ENCODE results near the gene HEMK1. TPM values are rescaled to one million over a fixed set of nuclear protein-coding genes. Genes with fewer than 3 reads are reported as not detected.

The HEMK1 gene
- total RNA-seq, 1 donor from 2014 or later: 7.8 TPM

DNA sequence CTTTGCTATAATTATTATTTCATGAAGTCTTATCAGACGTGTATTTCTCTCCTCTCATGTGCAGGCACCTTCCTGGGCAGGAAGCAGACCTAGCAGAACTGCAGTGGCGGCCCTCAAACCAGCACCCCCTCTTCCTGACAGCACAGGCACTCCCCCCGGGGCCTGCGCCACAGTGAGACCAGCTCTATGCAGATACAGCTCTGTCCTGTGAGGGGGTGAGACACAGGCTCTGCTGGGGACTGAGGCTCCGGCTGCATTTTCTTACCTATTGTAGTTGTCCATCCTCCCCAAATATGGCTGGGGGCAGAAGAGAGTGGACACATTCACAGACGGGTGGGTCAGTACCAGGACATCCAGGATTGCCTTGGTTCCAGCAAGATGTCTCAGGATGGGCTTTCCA is 37.3 kb downstream of the HEMK1 start:
- peaks cover 23 to 27% (median 26%) of the 10 kb centered on the region in 3 donors for H3K36me3 ChIP-seq (ENCODE audit: control insufficient read depth in 3 of 3, insufficient read depth in 3 of 3, low read length in 3 of 3)
- H3K27ac ChIP-seq (ENCODE audit: low read depth, low read length): no peak overlapping the region
- no peaks in the 10 kb centered on the region for H3K9me3 ChIP-seq (ENCODE audit: control insufficient read depth in 3 of 3, low read length in 3 of 3)
- H3K27me3 ChIP-seq (ENCODE audit: control insufficient read depth in 3 of 3, insufficient read depth in 3 of 3, low read length in 3 of 3): no peaks in the 10 kb centered on the region
- H3K9ac ChIP-seq (ENCODE audit: low read depth in 1 of 3, low read length in 3 of 3): peak overlapping the region in 2 of 3 donors; percentile 57 to 67
- H3K4me3 ChIP-seq (ENCODE audit: low read length in 3 of 3): no peak overlapping the region
- H3K4me1 ChIP-seq (ENCODE audit: control insufficient read depth in 3 of 3, insufficient read depth in 3 of 3, low read length in 3 of 3): peaks cover 83 to 100% (median 98%) of the 10 kb centered on the region in 3 donors

DNA sequence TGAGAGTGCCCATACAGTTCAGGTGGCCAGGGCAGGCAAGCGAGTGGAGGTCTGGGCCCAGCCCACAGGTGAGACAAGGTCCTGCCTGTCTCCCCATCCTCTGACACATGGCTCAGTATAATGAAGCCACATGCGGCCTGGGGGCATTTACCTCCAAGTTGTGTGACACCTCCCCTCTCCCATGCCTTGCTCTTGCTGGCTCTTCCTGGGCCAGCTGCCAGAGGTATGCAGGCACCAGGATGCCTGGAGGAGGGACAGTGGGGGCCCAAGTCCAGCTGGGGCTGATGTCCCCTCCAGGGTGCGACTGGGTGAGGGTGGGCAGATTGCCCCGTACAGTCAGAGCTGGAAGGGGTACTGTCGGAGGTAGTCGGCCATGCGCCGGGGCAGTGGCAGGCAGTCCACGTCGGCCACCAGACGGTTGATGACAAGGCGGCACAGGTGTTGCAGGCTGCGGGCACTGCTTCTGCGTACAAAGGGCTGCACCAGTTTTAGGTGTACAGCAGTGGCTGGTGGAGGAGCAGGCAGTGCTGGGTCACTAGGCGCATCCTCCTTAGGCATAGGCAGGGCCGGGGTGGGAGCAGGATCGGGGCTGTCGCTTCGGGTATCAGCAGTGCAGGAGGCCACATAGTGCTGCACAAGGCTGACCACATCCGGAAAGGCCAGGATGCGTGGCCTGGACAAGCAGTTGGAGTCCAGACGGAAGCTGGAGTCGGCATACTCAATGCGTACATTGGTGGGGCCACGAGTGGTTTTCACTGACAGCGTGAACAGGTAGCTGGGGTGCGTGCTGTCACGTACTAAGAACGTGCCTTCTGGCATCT is 38.2 kb downstream of the HEMK1 start:
- no peak overlapping the region for H3K27ac ChIP-seq (ENCODE audit: low read depth, low read length)

DNA sequence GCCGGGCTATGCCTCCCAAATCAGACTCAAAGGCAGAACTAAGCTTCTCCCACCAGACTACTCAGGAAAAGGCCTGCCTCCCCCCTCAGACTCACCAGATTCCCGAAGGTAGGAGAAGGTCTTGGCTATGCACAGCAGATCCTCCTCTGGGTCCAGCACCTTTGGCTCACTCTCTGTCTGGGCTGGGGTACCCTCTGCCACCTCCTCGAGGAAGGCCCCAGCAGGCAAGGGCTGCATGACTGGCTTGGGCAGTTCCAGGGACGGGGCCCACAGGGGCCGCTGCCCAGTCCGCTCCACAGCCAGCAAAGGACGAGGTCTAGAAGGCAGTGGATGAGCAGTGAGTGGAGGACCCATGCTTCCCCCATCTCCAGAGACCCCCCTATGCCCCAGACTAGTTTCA is 39.0 kb downstream of the HEMK1 start:
- Histone ChIP-seq H3K27me3 (ENCODE audit: control insufficient read depth in 3 of 3, insufficient read depth in 3 of 3, low read length in 3 of 3) (no peaks in the 10 kb centered on the region), H3K36me3 (ENCODE audit: control insufficient read depth in 3 of 3, insufficient read depth in 3 of 3, low read length in 3 of 3) (peaks cover 23 to 27% (median 26%) of the 10 kb centered on the region in 3 donors), H3K4me1 (ENCODE audit: control insufficient read depth in 3 of 3, insufficient read depth in 3 of 3, low read length in 3 of 3) (peaks cover 73 to 93% (median 89%) of the 10 kb centered on the region in 3 donors), H3K27ac (ENCODE audit: low read depth, low read length) (no peak overlapping the region), H3K9me3 (ENCODE audit: control insufficient read depth in 3 of 3, low read length in 3 of 3) (no peaks in the 10 kb centered on the region), H3K9ac (ENCODE audit: low read depth in 1 of 3, low read length in 3 of 3) (peak overlapping the region in 1 of 3 donors; percentile 57), H3K4me3 (ENCODE audit: low read length in 3 of 3) (peak overlapping the region in 1 of 3 donors; percentile 27)

More for the DNA sequence above, 38.2 kb downstream of the HEMK1 start:
- H3K4me3 ChIP-seq (ENCODE audit: low read length in 3 of 3): peak overlapping the region in 1 of 3 donors; percentile 27
- no peaks in the 10 kb centered on the region for H3K27me3 ChIP-seq (ENCODE audit: control insufficient read depth in 3 of 3, insufficient read depth in 3 of 3, low read length in 3 of 3)
- H3K4me1 ChIP-seq (ENCODE audit: control insufficient read depth in 3 of 3, insufficient read depth in 3 of 3, low read length in 3 of 3): peaks cover 80 to 95% (median 93%) of the 10 kb centered on the region in 3 donors
- peaks cover 23 to 27% (median 26%) of the 10 kb centered on the region in 3 donors for H3K36me3 ChIP-seq (ENCODE audit: control insufficient read depth in 3 of 3, insufficient read depth in 3 of 3, low read length in 3 of 3)
- H3K9ac ChIP-seq (ENCODE audit: low read depth in 1 of 3, low read length in 3 of 3): peak overlapping the region; percentile 12 to 57 (median 36)
- no peaks in the 10 kb centered on the region for H3K9me3 ChIP-seq (ENCODE audit: control insufficient read depth in 3 of 3, low read length in 3 of 3)

DNA sequence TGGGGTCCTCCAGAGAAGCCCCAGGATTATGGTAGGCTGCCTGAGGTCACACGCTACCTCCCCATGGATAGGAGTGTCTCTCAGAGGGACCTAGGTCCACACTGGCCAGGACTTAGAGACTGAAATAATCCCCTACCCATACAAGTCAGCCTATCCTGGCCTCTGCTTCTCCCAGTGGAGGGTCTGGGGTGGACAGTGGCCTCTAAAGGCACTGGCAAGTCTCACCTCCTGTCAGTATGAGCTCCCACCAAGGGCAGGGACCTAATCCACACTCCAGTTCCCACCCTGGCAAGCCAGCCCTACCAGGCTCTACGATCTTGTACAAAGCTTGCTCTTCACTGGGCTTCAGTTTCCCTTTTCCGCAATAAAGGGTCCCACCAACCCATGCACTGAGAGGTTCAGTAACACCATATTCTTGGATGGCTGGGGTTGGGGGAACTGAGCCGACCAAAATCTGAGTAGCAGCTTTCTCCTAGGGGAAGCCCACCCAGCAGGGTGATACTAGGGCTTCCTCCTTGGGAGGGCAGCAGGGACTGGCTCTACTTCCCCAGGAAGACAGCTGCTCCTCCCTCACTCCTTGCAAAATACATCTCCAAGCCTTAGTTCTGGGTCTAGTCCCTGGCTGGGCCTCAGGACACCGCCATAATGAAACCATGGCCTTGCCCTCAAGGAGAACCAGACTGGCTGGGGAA is 39.9 kb downstream of the HEMK1 start:
- peak overlapping the region; percentile 65 to 86 (median 78) for H3K9ac ChIP-seq (ENCODE audit: low read depth in 1 of 3, low read length in 3 of 3)
- no peak overlapping the region for H3K27ac ChIP-seq (ENCODE audit: low read depth, low read length)
- peaks cover 69 to 92% (median 84%) of the 10 kb centered on the region in 3 donors for H3K4me1 ChIP-seq (ENCODE audit: control insufficient read depth in 3 of 3, insufficient read depth in 3 of 3, low read length in 3 of 3)

DNA sequence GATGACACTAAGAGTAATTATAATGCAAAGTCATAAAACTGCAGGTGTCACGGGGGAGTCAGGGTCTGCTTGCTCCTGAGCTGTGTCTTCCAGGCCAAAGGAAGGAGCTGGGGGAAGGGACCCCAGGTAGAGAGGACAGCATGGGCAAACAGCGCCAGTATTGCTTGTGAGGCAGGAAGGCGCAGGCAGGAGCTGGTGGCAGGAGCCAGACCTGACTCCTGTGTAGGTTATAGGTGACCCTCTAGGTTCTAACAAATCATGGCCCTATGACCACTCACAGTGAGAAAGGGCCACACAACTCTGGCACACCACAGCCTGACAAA is 40.4 kb downstream of the HEMK1 start:
- peak overlapping the region; percentile 76 to 89 (median 84) for H3K4me3 ChIP-seq (ENCODE audit: low read length in 3 of 3)
- H3K4me1 ChIP-seq (ENCODE audit: control insufficient read depth in 3 of 3, insufficient read depth in 3 of 3, low read length in 3 of 3): peaks cover 64 to 91% (median 79%) of the 10 kb centered on the region in 3 donors
- no peaks in the 10 kb centered on the region for H3K27me3 ChIP-seq (ENCODE audit: control insufficient read depth in 3 of 3, insufficient read depth in 3 of 3, low read length in 3 of 3)
- H3K27ac ChIP-seq (ENCODE audit: low read depth, low read length): no peak overlapping the region
- peaks cover 23 to 27% (median 24%) of the 10 kb centered on the region in 3 donors for H3K36me3 ChIP-seq (ENCODE audit: control insufficient read depth in 3 of 3, insufficient read depth in 3 of 3, low read length in 3 of 3)
- peak overlapping the region; percentile 65 to 86 (median 78) for H3K9ac ChIP-seq (ENCODE audit: low read depth in 1 of 3, low read length in 3 of 3)
- no peaks in the 10 kb centered on the region for H3K9me3 ChIP-seq (ENCODE audit: control insufficient read depth in 3 of 3, low read length in 3 of 3)

More for the DNA sequence above, 39.9 kb downstream of the HEMK1 start:
- Histone ChIP-seq H3K9me3 (ENCODE audit: control insufficient read depth in 3 of 3, low read length in 3 of 3) (no peaks in the 10 kb centered on the region), H3K27me3 (ENCODE audit: control insufficient read depth in 3 of 3, insufficient read depth in 3 of 3, low read length in 3 of 3) (no peaks in the 10 kb centered on the region), H3K36me3 (ENCODE audit: control insufficient read depth in 3 of 3, insufficient read depth in 3 of 3, low read length in 3 of 3) (peaks cover 23 to 27% (median 24%) of the 10 kb centered on the region in 3 donors), H3K4me3 (ENCODE audit: low read length in 3 of 3) (peak overlapping the region; percentile 76 to 89 (median 84))

DNA sequence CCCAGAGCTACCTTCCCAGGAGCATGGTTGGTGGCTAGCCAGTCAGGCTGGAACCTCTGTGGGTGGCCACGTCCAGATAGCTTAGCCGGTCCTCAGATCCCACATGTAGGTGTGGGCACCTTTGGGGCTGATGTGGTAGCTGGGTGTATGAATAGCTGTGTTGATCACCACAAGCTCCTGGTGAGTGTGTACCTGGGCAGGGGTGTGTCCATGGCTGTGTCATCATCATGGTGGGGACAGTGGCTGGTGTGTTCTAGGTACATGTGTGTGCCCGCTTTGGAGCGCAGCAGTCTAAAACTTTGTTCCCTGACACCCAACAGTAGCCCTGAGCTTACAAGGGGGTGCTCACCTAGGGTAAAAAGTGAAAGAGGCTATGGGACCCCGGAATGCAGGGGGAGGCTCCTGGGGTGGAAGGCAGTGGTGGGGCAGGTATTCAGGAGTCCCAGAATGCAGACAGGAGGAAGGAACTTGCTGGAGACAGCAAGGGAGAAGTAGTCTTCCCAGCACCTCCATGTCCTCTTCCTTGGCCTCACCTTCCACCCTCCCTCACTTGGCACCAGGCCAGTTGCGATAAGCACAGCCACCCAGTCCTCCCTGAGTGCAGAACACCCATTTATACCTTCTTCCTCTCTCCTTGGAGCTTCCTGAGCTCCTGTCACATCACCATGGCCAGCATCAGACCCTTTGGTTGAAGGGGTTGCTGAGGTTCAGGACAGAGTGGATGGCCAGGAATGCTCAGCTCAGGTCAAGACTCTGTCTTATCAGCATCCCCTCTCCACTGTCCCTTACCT is 41.1 kb downstream of the HEMK1 start:
- Histone ChIP-seq H3K36me3 (ENCODE audit: control insufficient read depth in 3 of 3, insufficient read depth in 3 of 3, low read length in 3 of 3) (peaks cover 23 to 27% (median 24%) of the 10 kb centered on the region in 3 donors), H3K9me3 (ENCODE audit: control insufficient read depth in 3 of 3, low read length in 3 of 3) (no peaks in the 10 kb centered on the region), H3K4me1 (ENCODE audit: control insufficient read depth in 3 of 3, insufficient read depth in 3 of 3, low read length in 3 of 3) (peaks cover 58 to 84% (median 73%) of the 10 kb centered on the region in 3 donors), H3K4me3 (ENCODE audit: low read length in 3 of 3) (peak overlapping the region; percentile 76 to 89 (median 84)), H3K9ac (ENCODE audit: low read depth in 1 of 3, low read length in 3 of 3) (peak overlapping the region; percentile 78 to 86 (median 85)), H3K27ac (ENCODE audit: low read depth, low read length) (peak overlapping the region; percentile 80), H3K27me3 (ENCODE audit: control insufficient read depth in 3 of 3, insufficient read depth in 3 of 3, low read length in 3 of 3) (no peaks in the 10 kb centered on the region)

DNA sequence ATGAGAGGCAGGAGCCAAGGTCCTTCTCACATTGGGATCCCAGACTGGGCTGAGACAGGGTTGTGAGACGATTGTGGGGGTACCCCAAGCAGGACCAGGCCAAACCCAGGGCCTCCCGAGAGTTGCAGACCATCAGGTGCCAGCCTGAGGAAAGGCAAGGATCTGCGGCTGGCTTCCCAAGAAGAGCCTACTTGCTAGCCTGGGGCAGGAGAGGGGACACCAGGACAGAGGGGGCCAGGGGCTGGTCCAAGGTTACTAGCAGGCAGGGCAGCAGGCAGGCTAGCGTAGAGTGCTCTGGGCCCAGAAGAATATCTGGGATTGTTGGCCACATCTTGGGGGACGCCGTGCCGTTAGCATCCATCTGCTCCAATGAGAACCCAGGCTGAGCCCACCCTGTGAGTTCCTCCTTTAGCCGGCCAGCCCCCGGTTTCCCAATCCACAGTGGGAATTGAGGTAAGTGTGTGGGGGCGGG is 41.7 kb downstream of the HEMK1 start:
- Histone ChIP-seq H3K9ac (ENCODE audit: low read depth in 1 of 3, low read length in 3 of 3) (peak overlapping the region; percentile 78 to 86 (median 85)), H3K27ac (ENCODE audit: low read depth, low read length) (peak overlapping the region; percentile 80), H3K9me3 (ENCODE audit: control insufficient read depth in 3 of 3, low read length in 3 of 3) (no peaks in the 10 kb centered on the region), H3K4me3 (ENCODE audit: low read length in 3 of 3) (peak overlapping the region; percentile 76 to 89 (median 84)), H3K27me3 (ENCODE audit: control insufficient read depth in 3 of 3, insufficient read depth in 3 of 3, low read length in 3 of 3) (no peaks in the 10 kb centered on the region), H3K4me1 (ENCODE audit: control insufficient read depth in 3 of 3, insufficient read depth in 3 of 3, low read length in 3 of 3) (peaks cover 53 to 84% (median 69%) of the 10 kb centered on the region in 3 donors), H3K36me3 (ENCODE audit: control insufficient read depth in 3 of 3, insufficient read depth in 3 of 3, low read length in 3 of 3) (peaks cover 23 to 24% (median 23%) of the 10 kb centered on the region in 3 donors)

DNA sequence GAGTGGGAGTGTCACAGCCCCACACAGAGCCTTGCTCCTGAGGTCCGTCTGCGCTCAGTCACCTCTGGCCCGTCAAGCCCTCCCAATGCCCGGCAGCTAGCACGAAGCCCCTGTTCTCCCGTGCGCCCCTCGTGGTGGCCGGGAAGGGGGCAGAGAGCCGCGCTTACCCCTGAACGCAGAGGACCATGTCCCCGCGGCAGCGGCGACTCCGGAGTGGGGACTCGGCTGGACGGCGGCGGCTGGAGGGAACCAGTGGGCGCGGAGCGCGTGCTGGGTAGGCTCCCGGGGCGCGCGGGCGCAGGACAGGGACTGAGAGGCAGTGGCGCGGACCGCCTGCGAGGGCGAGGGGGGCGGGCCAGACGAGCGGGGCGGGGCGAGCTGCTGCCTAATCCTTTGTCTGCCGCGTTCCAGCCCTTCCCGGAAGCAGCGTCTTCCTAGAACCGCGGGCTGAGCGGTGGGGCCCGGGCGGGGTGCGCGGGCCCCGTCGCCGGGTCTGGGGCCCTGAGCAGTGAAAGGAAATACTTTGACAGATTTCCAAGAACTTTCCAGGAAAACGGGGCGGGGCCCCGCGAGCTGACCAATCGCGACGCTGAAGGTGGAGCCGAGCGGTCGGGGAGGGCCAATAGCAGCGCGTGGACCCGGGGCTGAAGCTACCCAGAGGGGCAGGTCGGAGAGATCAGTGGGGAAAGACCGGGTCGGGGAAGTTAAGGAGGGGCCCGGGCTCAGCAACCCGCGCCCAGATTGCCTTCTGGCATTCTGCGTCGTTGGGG is 42.3 kb downstream of the HEMK1 start, which contains the start of gene CISH:
Gene CISH, minus strand, starts transcription at position 311 of the 770 bp plus-strand sequence. Its CDS starts 124 bp downstream, at position 187.
- Histone ChIP-seq H3K27me3 (ENCODE audit: control insufficient read depth in 3 of 3, insufficient read depth in 3 of 3, low read length in 3 of 3) (no peaks in the 10 kb centered on the region), H3K4me1 (ENCODE audit: control insufficient read depth in 3 of 3, insufficient read depth in 3 of 3, low read length in 3 of 3) (peaks cover 53 to 84% (median 70%) of the 10 kb centered on the region in 3 donors), H3K27ac (ENCODE audit: low read depth, low read length) (peak within 1 kb of the TSS; percentile 80), H3K4me3 (ENCODE audit: low read length in 3 of 3) (peak within 1 kb of the TSS; percentile 76 to 89 (median 84)), H3K9me3 (ENCODE audit: control insufficient read depth in 3 of 3, low read length in 3 of 3) (no peaks in the 10 kb centered on the region), H3K36me3 (ENCODE audit: control insufficient read depth in 3 of 3, insufficient read depth in 3 of 3, low read length in 3 of 3) (peaks cover 17 to 22% (median 20%) of the 10 kb centered on the region in 3 donors), H3K9ac (ENCODE audit: low read depth in 1 of 3, low read length in 3 of 3) (peak within 1 kb of the TSS; percentile 78 to 86 (median 85))

Measured in skeletal muscle tissue (tissue), 4 donors.